Stimulated activated CD4-positive, alpha-beta T cell treated with anti-CD3 and anti-CD28 coated beads, Interleukin-1b, Interleukin-23, amount 100 ng/mL, for 4 hours (primary cell): ENCODE results near the gene ATP6V0B.

ENCODE experiments used
- DNase-seq, 2 donors: peaks; one replicate each; pipeline ENCODE4 v3.0.0-alpha.2; 2020; ENCODE audit warnings: low read depth in 2 of 2

The ATP6V0B gene

GRCh38 chr1:43974443-43975248, at the start of gene ATP6V0B:
Gene ATP6V0B, plus strand, starts transcription at chr1:43974960. Its CDS starts 81 bp downstream, at chr1:43975041.
- peak; percentile 91 to 96 for DNase-seq

GRCh38 chr1:43925846-43926245, 48.9 kb upstream of the ATP6V0B start:
- DNase-seq: no peak

DNA sequence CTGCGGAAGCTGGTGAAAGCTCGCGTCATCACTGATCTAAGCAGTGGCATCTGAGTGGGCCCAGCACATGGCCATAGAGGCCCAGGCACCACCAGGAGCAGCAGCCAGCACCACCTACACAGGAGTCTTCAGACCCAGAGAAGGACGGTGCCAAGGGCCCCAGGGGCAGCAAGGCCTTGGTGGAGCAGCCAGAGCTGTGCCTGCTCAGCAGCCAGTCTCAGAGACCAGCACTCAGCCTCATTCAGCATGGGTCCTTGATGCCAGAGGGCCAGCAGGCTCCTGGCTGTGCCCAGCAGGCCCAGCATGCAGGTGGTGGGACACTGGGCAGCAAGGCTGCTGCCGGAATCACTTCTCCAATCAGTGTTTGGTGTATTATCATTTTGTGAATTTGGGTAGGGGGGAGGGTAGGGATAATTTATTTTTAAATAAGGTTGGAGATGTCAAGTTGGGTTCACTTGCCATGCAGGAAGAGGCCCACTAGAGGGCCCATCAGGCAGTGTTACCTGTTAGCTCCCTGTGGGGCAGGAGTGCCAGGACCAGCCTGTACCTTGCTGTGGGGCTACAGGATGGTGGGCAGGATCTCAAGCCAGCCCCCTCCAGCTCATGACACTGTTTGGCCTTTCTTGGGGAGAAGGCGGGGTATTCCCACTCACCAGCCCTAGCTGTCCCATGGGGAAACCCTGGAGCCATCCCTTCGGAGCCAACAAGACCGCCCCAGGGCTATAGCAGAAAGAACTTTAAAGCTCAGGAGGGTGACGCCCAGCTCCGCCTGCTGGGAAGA, 44.4 kb upstream of the ATP6V0B start:
- DNase-seq: no peak

- DNase-seq: no peak
Observed at GRCh38 chr1:43930949-43931275, 43.8 kb upstream of the ATP6V0B start.

GRCh38 chr1:43931711-43932660, 42.8 kb upstream of the ATP6V0B start:
- no peak for DNase-seq

DNA sequence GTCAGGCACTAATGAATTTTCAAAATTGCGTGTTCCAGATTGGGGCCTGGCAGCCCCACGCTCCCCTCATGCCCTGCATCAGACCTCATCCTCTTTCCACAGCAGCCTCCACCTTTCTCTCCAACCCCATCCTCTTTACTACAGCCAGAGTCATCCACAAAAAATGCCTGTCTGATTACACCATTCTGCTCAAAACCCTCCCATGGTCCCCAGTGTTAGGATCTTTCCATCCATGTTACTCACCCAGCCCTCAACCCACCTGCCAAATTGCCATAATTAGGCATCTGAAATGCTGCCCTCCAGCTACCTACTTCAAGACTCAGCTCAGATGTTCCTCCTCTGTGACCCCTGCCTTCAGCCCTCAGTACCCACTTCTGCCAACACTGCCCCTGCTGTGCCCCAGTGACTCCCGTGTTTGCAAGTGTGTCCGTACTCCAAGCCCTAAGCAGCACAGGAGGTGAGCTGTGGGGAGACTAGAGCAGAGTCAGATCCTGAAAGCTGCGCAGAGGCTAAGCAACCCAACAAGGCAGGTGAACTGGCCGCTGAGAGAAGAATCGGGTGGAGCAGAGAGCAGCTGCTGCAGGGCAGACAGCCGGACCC, 41.9 kb upstream of the ATP6V0B start:
- no peak for DNase-seq

DNA sequence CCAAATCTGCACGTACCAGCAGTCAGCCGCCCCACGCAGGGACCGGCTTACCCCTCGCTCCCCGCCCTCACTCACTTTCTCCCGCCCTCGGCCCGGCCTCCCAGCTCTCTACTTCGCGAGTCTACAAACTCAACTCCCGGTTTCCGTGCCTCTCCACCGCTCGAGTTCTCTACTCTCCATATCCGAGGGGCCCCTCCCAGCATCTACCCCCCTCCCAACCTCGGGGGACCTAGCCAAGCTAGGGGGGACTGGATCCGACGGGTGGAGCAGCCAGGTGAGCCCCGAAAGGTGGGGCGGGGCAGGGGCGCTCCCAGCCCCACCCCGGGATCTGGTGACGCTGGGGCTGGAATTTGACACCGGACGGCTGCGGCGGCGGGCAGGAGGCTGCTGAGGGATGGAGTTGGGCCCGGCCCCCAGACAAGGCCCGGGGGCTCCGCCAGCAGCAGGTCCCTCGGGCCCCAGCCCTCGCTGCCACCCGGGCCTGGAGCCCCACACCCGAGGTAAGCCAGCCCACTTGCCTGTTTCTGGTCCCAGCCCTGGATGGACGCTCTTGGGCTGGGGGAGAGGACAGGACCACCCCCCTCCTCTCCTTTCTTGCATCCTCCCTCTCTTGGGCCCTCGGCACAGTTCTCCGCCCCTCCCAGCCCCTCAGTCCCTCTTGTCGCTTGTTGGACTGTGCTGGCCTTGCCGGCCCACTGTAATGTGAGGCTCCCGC, 41.2 kb upstream of the ATP6V0B start, which contains the start of gene ARTN:
ARTN (plus strand) TSS at position 416 of the 715 bp plus-strand sequence. CDS start 1,856 bp downstream, outside the sequence.
- DNase-seq: no peak

- peak; percentile 25 to 49 for DNase-seq
Observed at GRCh38 chr1:43934101-43934985, 40.4 kb upstream of the ATP6V0B start.

GRCh38 chr1:43934986-43935324, 39.8 kb upstream of the ATP6V0B start:
- DNase-seq: no peak

DNA sequence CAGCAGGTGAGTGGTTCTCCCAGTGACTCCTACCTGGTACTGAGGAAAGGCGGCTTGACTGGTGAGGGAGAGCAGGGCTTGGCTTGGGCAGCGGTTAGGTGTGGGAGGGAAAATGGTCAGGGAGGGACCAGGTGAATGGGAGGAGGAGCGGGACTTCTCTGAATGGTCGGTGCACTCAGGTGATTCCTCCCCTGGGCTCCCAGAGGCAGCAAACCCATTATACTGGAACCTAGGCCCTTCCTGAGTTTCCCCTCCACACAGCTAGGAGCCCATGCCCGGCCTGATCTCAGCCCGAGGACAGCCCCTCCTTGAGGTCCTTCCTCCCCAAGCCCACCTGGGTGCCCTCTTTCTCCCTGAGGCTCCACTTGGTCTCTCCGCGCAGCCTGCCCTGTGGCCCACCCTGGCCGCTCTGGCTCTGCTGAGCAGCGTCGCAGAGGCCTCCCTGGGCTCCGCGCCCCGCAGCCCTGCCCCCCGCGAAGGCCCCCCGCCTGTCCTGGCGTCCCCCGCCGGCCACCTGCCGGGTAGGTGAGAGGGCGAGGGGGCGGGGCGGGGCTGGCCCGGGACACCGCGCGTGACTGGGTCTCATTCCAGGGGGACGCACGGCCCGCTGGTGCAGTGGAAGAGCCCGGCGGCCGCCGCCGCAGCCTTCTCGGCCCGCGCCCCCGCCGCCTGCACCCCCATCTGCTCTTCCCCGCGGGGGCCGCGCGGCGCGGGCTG, 38.9 kb upstream of the ATP6V0B start:
- no peak for DNase-seq

DNA sequence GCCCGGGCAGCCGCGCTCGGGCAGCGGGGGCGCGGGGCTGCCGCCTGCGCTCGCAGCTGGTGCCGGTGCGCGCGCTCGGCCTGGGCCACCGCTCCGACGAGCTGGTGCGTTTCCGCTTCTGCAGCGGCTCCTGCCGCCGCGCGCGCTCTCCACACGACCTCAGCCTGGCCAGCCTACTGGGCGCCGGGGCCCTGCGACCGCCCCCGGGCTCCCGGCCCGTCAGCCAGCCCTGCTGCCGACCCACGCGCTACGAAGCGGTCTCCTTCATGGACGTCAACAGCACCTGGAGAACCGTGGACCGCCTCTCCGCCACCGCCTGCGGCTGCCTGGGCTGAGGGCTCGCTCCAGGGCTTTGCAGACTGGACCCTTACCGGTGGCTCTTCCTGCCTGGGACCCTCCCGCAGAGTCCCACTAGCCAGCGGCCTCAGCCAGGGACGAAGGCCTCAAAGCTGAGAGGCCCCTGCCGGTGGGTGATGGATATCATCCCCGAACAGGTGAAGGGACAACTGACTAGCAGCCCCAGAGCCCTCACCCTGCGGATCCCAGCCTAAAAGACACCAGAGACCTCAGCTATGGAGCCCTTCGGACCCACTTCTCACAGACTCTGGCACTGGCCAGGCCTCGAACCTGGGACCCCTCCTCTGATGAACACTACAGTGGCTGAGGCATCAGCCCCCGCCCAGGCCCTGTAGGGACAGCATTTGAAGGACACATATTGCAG, 38.2 kb upstream of the ATP6V0B start:
- DNase-seq: no peak

DNA sequence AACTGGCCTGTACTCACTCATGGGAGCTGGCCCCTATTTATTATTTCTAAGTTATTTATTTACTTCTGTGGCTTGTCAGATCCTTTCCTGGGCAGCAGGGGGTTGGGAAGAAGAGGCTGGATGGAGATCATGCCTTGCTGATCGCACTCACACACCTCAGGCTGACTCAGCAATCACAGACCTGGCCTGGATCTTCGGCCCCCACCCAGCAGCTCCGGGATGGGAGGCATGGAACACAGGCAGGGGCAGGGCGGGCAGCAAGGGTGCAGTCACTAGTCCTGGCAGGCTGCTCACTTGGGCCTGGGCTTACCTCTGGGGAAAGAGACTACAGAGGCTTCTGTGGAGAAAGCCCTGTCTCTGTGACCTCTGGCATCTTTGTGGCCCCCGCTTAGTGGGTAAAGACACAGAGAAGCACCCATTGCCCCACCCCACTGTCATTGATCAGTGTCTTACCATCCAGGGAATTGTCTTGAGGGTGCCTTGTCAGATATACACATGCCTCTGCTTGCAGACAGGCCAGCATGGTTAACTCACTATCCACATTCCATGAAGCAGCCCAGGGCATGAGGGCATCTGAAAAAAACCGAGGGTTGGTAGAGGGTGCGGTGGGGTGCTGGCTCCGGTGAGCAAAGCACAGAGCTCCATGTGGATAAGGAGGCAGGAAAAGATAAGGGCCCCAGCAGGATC, 37.4 kb upstream of the ATP6V0B start:
- DNase-seq: no peak

GRCh38 chr1:43938383-43938782, 36.4 kb upstream of the ATP6V0B start:
- no peak for DNase-seq

DNA sequence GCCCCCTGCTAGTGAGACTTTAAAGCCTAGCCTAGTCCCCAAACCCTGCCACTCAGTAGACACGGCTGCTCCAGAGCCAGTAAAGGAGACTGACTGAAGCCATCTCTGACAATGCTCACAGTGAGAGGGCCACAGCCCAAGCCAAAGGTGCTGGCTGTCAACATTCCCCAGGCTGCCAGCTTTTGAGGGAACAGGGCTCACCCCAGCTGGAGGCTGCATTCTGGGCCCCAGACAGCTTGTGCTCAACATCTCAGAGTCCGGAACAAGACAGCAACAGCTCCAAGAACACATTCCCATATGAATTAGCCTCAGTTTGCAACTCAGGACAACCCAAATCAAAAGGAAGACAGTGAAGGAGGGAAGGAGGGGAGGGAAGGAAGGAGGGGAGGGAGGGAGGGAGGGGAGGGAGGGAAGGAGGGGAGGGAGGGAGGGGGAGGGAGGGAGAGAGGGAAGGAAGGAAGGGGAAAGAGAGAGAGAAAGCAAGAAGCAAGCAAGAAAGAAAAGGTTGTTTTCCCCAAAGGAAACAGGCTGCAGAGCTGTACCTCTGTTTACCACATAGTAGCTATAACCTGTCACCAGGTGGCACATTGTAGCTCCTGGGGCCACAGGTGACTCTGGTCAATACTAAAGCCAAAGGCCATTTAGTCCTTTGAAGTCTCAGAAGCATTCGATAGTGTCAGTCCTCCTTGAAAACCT, 35.7 kb upstream of the ATP6V0B start:
- DNase-seq: no peak

GRCh38 chr1:43942411-43942810, 32.3 kb upstream of the ATP6V0B start:
- DNase-seq: no peak

GRCh38 chr1:43944860-43945259, 29.9 kb upstream of the ATP6V0B start:
- DNase-seq: no peak

DNA sequence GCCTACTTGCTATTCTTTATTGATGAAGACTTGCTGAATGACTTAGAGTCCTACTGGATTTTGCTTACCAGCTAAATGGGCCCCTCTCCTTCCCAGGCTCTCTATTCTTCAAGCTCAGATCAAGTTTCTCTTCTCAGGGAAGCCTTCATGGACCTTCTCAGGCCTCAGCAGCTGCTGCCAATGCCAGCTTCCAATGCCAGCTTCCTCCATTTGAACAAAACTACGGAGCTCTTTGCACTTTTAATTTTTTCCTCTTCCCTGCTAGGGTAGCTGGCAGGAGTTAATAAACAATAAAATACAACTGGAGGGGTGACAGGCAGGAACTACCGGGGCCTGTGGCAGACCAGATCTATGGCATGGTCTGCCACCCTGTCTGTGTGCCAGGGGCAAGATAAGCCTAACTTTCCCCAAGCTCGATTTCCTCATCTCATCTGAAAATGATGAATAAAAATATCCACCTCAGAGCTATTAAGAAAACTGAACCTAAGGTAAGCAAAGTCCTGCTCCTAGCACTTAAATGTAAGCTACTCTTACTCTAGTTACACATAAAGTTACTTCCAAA, 29.0 kb upstream of the ATP6V0B start:
- no peak for DNase-seq
